GM06990 (cell line): Measurements from ENCODE around the gene WDR13.
A peak's percentile ranks its signal among the peaks of the same experiment; 100 is the strongest.
"Not testable (repeated sequence)": the region's sequence is repeated elsewhere in the genome, so short reads cannot be mapped to it uniquely, and the experiment has no call there.

Source experiments
- DNase-seq: peaks from one replicate; pipeline ENCODE4 v3.0.0-alpha.2; 2011; ENCODE audit not compliant: insufficient read length; ENCODE audit errors: extremely low read depth
- H3K27me3 ChIP-seq: replicated peaks from 2 replicates; pipeline ENCODE4 v1.6.0; 2011; ENCODE audit warnings: low read length; ENCODE audit not compliant: control insufficient read depth, insufficient read depth
- H3K36me3 ChIP-seq: 2 replicates; pipeline ENCODE4 v1.5.1; 2011; ENCODE audit warnings: low read length; ENCODE audit not compliant: control insufficient read depth, insufficient read depth
- H3K4me3 ChIP-seq: replicated peaks from 2 replicates; pipeline ENCODE4 v1.5.1; 2011; ENCODE audit warnings: low read depth, mild to moderate bottlenecking, control low read depth, low read length
- CTCF ChIP-seq: IDR thresholded peaks from 2 replicates; pipeline ENCODE4 v1.5.1; 2011; ENCODE audit warnings: low read length, control low read depth, mild to moderate bottlenecking, inconsistent platforms; ENCODE audit not compliant: insufficient read depth, poor library complexity, severe bottlenecking

Gene WDR13

GRCh38 chrX:48597353-48598264, at the start of gene WDR13:
Gene WDR13 (plus strand): TSS chrX:48597492. CDS start chrX:48597997, 505 bp downstream.
- no peak for TF ChIP-seq CTCF
- Histone ChIP-seq H3K36me3 (peaks cover 2% of the 10 kb centered on the region), H3K27me3 (no peaks in the 10 kb centered on the region), H3K4me3 (peak within 1 kb of the TSS; percentile 89)
- DNase-seq, result peak; percentile 94

GRCh38 chrX:48548871-48549270, 48.4 kb upstream of the WDR13 start:
- Histone ChIP-seq H3K36me3 (peaks cover 2% of the 10 kb centered on the region), H3K4me3 (no peak overlapping the region), H3K27me3 (no peaks in the 10 kb centered on the region)
- TF ChIP-seq CTCF, result no peak
- no peak for DNase-seq

GRCh38 chrX:48555731-48556325, 41.5 kb upstream of the WDR13 start:
- peaks cover 13% of the 10 kb centered on the region for H3K36me3 ChIP-seq
- H3K27me3 ChIP-seq, H3K4me3 ChIP-seq, DNase-seq: not testable (repeated sequence)

- no peaks in the 10 kb centered on the region for H3K27me3 ChIP-seq
- DNase-seq, result no peak
- no peak for TF ChIP-seq CTCF
Measured at GRCh38 chrX:48558271-48558670, 39.0 kb upstream of the WDR13 start.

GRCh38 chrX:48559636-48560035, 37.7 kb upstream of the WDR13 start:
- H3K4me3 ChIP-seq, result no peak overlapping the region
- no peak for TF ChIP-seq CTCF
- no peaks in the 10 kb centered on the region for H3K27me3 ChIP-seq
- H3K36me3 ChIP-seq, result peaks cover 13% of the 10 kb centered on the region
- no peak for DNase-seq

More at GRCh38 chrX:48558271-48558670, 39.0 kb upstream of the WDR13 start:
- H3K4me3 ChIP-seq, result no peak overlapping the region
- H3K36me3 ChIP-seq, result peaks cover 13% of the 10 kb centered on the region

- no peak for DNase-seq
- no peak overlapping the region for H3K4me3 ChIP-seq
- H3K27me3 ChIP-seq, result no peaks in the 10 kb centered on the region
- peaks cover 13% of the 10 kb centered on the region for H3K36me3 ChIP-seq
- no peak for TF ChIP-seq CTCF
Measured at GRCh38 chrX:48560056-48560455, 37.2 kb upstream of the WDR13 start.
